Osteoblast (primary cell): ENCODE results near the gene PSMD2. TPM values are rescaled to one million over a fixed set of nuclear protein-coding genes. Genes with fewer than 3 reads are reported as not detected.

Experiments used
- DNase-seq: peaks from one replicate; pipeline ENCODE4 v3.0.0; 2011; ENCODE audit warnings: low spot score, mixed read lengths; ENCODE audit not compliant: insufficient read length; ENCODE audit errors: missing footprints
- H2AFZ ChIP-seq: 2 replicates; pipeline ENCODE4 v1.6.0; 2011; ENCODE audit warnings: mild to moderate bottlenecking, low read length
- H3K27ac ChIP-seq: 2 replicates; pipeline ENCODE4 v1.5.1; 2011; ENCODE audit warnings: mild to moderate bottlenecking, low read depth, low read length, moderate library complexity
- H3K27me3 ChIP-seq: 2 replicates; pipeline ENCODE4 v1.6.0; 2012; ENCODE audit warnings: mild to moderate bottlenecking, control low read depth, inconsistent platforms, low read length, moderate library complexity; ENCODE audit not compliant: insufficient read depth
- H3K36me3 ChIP-seq: 2 replicates; pipeline ENCODE4 v1.5.1; 2011; ENCODE audit warnings: mild to moderate bottlenecking, low read length, control low read depth, moderate library complexity; ENCODE audit not compliant: insufficient read depth
- H3K4me1 ChIP-seq: 2 replicates; pipeline ENCODE4 v1.5.1; 2011; ENCODE audit warnings: mild to moderate bottlenecking, low read length, control low read depth, moderate library complexity; ENCODE audit not compliant: insufficient read depth
- H3K4me2 ChIP-seq: 2 replicates; pipeline ENCODE4 v1.6.0; 2011; ENCODE audit warnings: mild to moderate bottlenecking, low read length; ENCODE audit not compliant: insufficient read depth
- H3K4me3 ChIP-seq: fragments of 200-600 bp; sonication (generic); 3 replicates; pipeline ENCODE4 v1.5.1; 2012; ENCODE audit warnings: mild to moderate bottlenecking, low read length, inconsistent platforms; ENCODE audit not compliant: insufficient read depth
- H3K79me2 ChIP-seq: 2 replicates; pipeline ENCODE4 v1.6.0; 2012; ENCODE audit warnings: mild to moderate bottlenecking, low read length, control low read depth, inconsistent platforms; ENCODE audit not compliant: insufficient read depth
- H3K9me3 ChIP-seq: 2 replicates; pipeline ENCODE4 v1.5.1; 2011; ENCODE audit warnings: low read depth, low read length, control low read depth
- H4K20me1 ChIP-seq: 2 replicates; pipeline ENCODE4 v1.6.0; 2012; ENCODE audit warnings: mild to moderate bottlenecking, low read length, control low read depth; ENCODE audit not compliant: insufficient read depth
- total RNA-seq: library from RNA; depleted of rRNA; stranded (reverse); fragments of >200 nt; gene quantifications from 2 replicates; pipeline ENCODE4 v1.2.3, GENCODE V29; 2012
- TF ChIP-seq, protein P1 (sequence below): IDR thresholded peaks from 2 replicates; pipeline ENCODE4 v1.5.1; 2011; ENCODE audit warnings: mild to moderate bottlenecking, low read depth, low read length, moderate library complexity; ENCODE audit errors: extremely low read depth

The PSMD2 gene
- total RNA-seq, 1 donor, result 301 TPM

DNA sequence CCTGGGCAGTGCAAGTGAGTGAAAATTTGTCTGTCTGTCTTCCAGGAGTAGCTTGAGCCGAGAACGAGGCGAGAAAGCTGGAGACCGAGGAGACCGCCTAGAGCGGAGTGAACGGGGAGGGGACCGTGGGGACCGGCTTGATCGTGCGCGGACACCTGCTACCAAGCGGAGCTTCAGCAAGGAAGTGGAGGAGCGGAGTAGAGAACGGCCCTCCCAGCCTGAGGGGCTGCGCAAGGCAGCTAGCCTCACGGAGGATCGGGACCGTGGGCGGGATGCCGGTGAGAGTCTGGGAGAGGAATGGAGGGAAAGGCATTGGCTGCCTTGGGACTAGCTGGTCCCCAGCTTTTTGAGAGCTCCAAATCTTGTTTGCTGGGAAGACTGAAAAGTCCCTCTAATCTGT, 28.1 kb downstream of the PSMD2 start:
- H3K36me3 ChIP-seq, result peaks cover 98% of the 10 kb centered on the region
- H3K27me3 ChIP-seq, result no peaks in the 10 kb centered on the region
- H3K4me3 ChIP-seq, result no peak overlapping the region
- peaks cover 87% of the 10 kb centered on the region for H3K79me2 ChIP-seq
- H4K20me1 ChIP-seq, result peaks cover 68% of the 10 kb centered on the region
- TF ChIP-seq, protein P1, sequence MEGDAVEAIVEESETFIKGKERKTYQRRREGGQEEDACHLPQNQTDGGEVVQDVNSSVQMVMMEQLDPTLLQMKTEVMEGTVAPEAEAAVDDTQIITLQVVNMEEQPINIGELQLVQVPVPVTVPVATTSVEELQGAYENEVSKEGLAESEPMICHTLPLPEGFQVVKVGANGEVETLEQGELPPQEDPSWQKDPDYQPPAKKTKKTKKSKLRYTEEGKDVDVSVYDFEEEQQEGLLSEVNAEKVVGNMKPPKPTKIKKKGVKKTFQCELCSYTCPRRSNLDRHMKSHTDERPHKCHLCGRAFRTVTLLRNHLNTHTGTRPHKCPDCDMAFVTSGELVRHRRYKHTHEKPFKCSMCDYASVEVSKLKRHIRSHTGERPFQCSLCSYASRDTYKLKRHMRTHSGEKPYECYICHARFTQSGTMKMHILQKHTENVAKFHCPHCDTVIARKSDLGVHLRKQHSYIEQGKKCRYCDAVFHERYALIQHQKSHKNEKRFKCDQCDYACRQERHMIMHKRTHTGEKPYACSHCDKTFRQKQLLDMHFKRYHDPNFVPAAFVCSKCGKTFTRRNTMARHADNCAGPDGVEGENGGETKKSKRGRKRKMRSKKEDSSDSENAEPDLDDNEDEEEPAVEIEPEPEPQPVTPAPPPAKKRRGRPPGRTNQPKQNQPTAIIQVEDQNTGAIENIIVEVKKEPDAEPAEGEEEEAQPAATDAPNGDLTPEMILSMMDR, result no peak
- peak; percentile 47 for DNase-seq
- no peaks in the 10 kb centered on the region for H3K9me3 ChIP-seq
- H2AFZ ChIP-seq, result no peak overlapping the region
- H3K4me2 ChIP-seq, result no peak overlapping the region
- H3K4me1 ChIP-seq, result peaks cover 6% of the 10 kb centered on the region
- H3K27ac ChIP-seq, result no peak overlapping the region

DNA sequence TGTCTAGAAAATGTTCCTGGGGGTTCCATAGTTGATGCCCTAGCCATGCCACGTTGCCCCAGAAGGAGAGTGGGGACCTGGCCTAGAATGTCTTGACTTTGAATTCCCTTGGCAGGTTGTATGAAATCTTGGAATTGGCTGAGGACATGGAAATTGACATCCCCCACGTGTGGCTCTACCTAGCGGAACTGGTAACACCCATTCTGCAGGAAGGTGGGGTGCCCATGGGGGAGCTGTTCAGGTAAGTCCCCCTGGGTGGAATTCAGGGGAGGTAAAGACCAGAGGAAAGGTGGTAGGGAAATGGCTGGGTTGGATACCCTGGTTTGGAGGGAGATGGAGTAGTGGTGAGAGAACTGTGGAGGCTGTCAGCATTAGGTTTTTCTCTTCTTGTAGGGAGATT, 29.5 kb downstream of the PSMD2 start:
- Histone ChIP-seq H3K27me3 (no peaks in the 10 kb centered on the region), H4K20me1 (peaks cover 71% of the 10 kb centered on the region), H3K4me2 (no peak overlapping the region), H3K4me1 (peaks cover 18% of the 10 kb centered on the region), H3K79me2 (peaks cover 87% of the 10 kb centered on the region), H3K4me3 (no peak overlapping the region), H3K9me3 (no peaks in the 10 kb centered on the region), H3K27ac (peak overlapping the region; percentile 42), H2AFZ (no peak overlapping the region), H3K36me3 (peaks cover 98% of the 10 kb centered on the region)
- peak; percentile 80 for DNase-seq
- TF ChIP-seq, protein P1, result no peak

DNA sequence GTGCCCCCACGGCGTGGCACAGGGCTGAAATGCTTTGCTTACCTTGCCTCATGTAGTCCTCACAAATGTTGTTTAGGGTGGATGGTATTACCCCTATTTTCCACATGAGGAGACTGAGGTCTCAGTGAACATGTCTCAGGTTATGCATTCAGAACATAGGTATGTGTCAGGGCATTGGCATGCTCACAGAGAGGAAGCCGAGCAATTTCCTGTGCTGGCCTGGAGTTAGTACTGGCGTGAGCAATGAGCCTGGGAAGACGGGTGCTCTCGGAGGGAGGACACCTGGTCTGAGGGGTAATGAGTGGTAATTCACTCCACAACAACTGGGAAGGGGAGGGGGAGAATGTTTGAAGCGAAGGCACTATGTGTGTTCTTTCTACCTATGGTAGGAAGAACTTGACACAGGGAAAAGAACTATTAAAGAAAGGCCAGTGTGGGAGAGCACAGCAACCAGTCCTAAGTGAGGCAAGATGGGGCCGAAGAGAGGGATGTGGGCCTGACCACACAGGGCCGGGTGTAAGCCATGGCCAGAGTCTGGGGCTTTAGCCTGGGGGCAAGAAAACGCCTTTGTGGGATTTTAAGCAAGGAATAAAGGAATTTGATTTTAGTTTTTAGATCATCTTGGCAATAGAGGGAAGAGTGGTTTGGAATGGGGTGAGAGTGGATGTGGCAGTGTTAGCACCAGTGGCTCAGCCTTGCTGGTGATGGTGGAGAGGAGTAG, 33.5 kb downstream of the PSMD2 start:
- H3K27ac ChIP-seq, result peak overlapping the region; percentile 97
- H3K36me3 ChIP-seq, result peaks cover 79% of the 10 kb centered on the region
- H4K20me1 ChIP-seq, result peaks cover 48% of the 10 kb centered on the region
- no peak overlapping the region for H2AFZ ChIP-seq
- peak; percentile 92 for DNase-seq
- H3K9me3 ChIP-seq, result no peaks in the 10 kb centered on the region
- peaks cover 67% of the 10 kb centered on the region for H3K79me2 ChIP-seq
- peaks cover 43% of the 10 kb centered on the region for H3K4me1 ChIP-seq
- TF ChIP-seq, protein P1, result no peak
- H3K27me3 ChIP-seq, result no peaks in the 10 kb centered on the region
- H3K4me2 ChIP-seq, result peak overlapping the region; percentile 4
- H3K4me3 ChIP-seq, result no peak overlapping the region

DNA sequence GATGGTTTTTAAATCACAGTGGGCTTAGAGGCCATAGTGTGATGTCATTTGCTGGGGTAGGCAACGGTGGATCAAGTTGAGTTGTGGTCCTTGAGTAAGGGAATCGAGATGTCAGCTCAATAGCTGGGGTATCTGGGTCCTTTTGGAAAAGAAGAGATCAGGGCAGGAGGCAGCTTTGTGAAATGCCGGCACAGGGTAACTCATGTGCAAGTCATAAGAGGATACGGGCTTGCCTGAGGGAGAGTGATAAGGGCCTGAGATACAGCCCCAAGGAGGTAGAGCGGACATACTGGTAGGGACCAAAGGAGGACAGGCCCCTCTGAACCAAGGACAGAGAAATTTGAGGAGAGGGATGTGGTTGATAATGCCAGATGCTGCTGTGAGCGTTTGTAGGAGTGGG, 34.1 kb downstream of the PSMD2 start:
- peaks cover 49% of the 10 kb centered on the region for H4K20me1 ChIP-seq
- peaks cover 50% of the 10 kb centered on the region for H3K4me1 ChIP-seq
- no peak overlapping the region for H3K4me2 ChIP-seq
- TF ChIP-seq, protein P1, result no peak
- peaks cover 68% of the 10 kb centered on the region for H3K79me2 ChIP-seq
- DNase-seq, result peak; percentile 10
- no peak overlapping the region for H2AFZ ChIP-seq
- no peak overlapping the region for H3K4me3 ChIP-seq
- H3K27ac ChIP-seq, result peak overlapping the region; percentile 97
- H3K9me3 ChIP-seq, result no peaks in the 10 kb centered on the region
- peaks cover 72% of the 10 kb centered on the region for H3K36me3 ChIP-seq
- H3K27me3 ChIP-seq, result no peaks in the 10 kb centered on the region
